Fibroblast of lung (primary cell): ENCODE measurements around the gene IKBKE. TPM values are rescaled to one million over a fixed set of nuclear protein-coding genes. Genes with fewer than 3 reads are reported as not detected.
A peak's percentile ranks its signal among the peaks of the same experiment; 100 is the strongest.

ENCODE experiments used
- DNase-seq, 2 donors: peaks; one replicate each; pipeline versions ENCODE4 v3.0.0 to v3.0.0-alpha.2; 2010; ENCODE audit warnings: low read depth in 2 of 2
- H2AFZ ChIP-seq: 2 replicates; pipeline ENCODE4 v1.5.1; 2012; ENCODE audit warnings: low read length, control low read depth, inconsistent platforms
- H3K27ac ChIP-seq: 2 replicates; pipeline ENCODE4 v1.5.1; 2011; ENCODE audit warnings: low read length, control low read depth; ENCODE audit not compliant: insufficient read depth
- H3K27me3 ChIP-seq: 2 replicates; pipeline ENCODE4 v1.5.1; 2011; ENCODE audit warnings: mild to moderate bottlenecking, low read length; ENCODE audit not compliant: control insufficient read depth, insufficient read depth
- H3K36me3 ChIP-seq: 2 replicates; pipeline ENCODE4 v1.5.1; 2011; ENCODE audit warnings: low read length; ENCODE audit not compliant: control insufficient read depth, insufficient read depth
- H3K4me1 ChIP-seq: 2 replicates; pipeline ENCODE4 v1.5.1; 2011; ENCODE audit warnings: low read length; ENCODE audit not compliant: control insufficient read depth, insufficient read depth; ENCODE audit errors: extremely low read depth
- H3K4me2 ChIP-seq: 2 replicates; pipeline ENCODE4 v1.5.1; 2011; ENCODE audit warnings: low read length, control low read depth; ENCODE audit not compliant: insufficient read depth; ENCODE audit errors: extremely low read depth
- H3K4me3 ChIP-seq, 4 experiments: fragments of 200-600 bp in 1 of 4; sonication (generic) in 1 of 4; replicated peaks in 1 of 4; 2 replicates each; pipeline ENCODE4 v1.5.1; 2011 to 2016; ENCODE audit warnings: low read length in 4 of 4, low read depth in 3 of 4, mild to moderate bottlenecking in 3 of 4, control low read depth in 2 of 4, inconsistent platforms in 1 of 4, mixed read lengths in 1 of 4; ENCODE audit not compliant: insufficient read depth in 1 of 4; ENCODE audit errors: control extremely low read depth in 1 of 4
- H3K79me2 ChIP-seq: 2 replicates; pipeline ENCODE4 v1.5.1; 2012; ENCODE audit warnings: mild to moderate bottlenecking, low read length, inconsistent platforms; ENCODE audit not compliant: control insufficient read depth, insufficient read depth
- H3K9ac ChIP-seq: 2 replicates; pipeline ENCODE4 v1.5.1; 2011; ENCODE audit warnings: mild to moderate bottlenecking, low read length, control low read depth; ENCODE audit not compliant: insufficient read depth
- H3K9me3 ChIP-seq: 2 replicates; pipeline ENCODE4 v1.5.1; 2012; ENCODE audit warnings: low read depth, low read length; ENCODE audit not compliant: control insufficient read depth, insufficient read depth
- H4K20me1 ChIP-seq: 2 replicates; pipeline ENCODE4 v1.5.1; 2011; ENCODE audit warnings: low read length; ENCODE audit not compliant: control insufficient read depth, insufficient read depth; ENCODE audit errors: extremely low read depth
- EZH2 ChIP-seq: IDR thresholded peaks from 2 replicates; pipeline ENCODE4 v1.5.1; 2012; ENCODE audit warnings: low read length, control low read depth, mild to moderate bottlenecking; ENCODE audit errors: missing control alignments
- polyA plus RNA-seq, 2 donors: library from polyadenylated mRNA; depleted of rRNA in 1 of 2; stranded (reverse) in 1 of 2; unstranded in 1 of 2; fragments of >200 nt; gene quantifications; 2 replicates each; pipeline ENCODE4 v1.2.1, GENCODE V29; 2011 to 2012; ENCODE audit warnings: missing spikeins in 1 of 2
- total RNA-seq: library from RNA; depleted of rRNA; stranded (reverse); fragments of >200 nt; gene quantifications from 2 replicates; pipeline ENCODE4 v1.2.1, GENCODE V29; 2014
- TF ChIP-seq, protein P1 (sequence below), 2 donors: IDR thresholded peaks in 1 of 2; conservative IDR thresholded peaks in 1 of 2; 1 replicate in 1 of 2; 2 replicates in 1 of 2; pipeline ENCODE4 v1.5.1; 2011 to 2012; ENCODE audit warnings: low read length in 2 of 2, control low read depth in 1 of 2, inconsistent platforms in 1 of 2, low read depth in 1 of 2, mild to moderate bottlenecking in 1 of 2

IKBKE gene
- total and polyA plus RNA-seq, 2 donors (not counting 1 experiment from before 2014, with no cell fraction given) = 9.6 to 12.4 TPM

- H3K4me3 ChIP-seq = no peak overlapping the region
- H4K20me1 ChIP-seq = no peaks in the 10 kb centered on the region
- H3K27me3 ChIP-seq = no peaks in the 10 kb centered on the region
- H3K79me2 ChIP-seq = no peaks in the 10 kb centered on the region
- DNase-seq = peak; percentile 91 to 92
- TF ChIP-seq, protein P1, sequence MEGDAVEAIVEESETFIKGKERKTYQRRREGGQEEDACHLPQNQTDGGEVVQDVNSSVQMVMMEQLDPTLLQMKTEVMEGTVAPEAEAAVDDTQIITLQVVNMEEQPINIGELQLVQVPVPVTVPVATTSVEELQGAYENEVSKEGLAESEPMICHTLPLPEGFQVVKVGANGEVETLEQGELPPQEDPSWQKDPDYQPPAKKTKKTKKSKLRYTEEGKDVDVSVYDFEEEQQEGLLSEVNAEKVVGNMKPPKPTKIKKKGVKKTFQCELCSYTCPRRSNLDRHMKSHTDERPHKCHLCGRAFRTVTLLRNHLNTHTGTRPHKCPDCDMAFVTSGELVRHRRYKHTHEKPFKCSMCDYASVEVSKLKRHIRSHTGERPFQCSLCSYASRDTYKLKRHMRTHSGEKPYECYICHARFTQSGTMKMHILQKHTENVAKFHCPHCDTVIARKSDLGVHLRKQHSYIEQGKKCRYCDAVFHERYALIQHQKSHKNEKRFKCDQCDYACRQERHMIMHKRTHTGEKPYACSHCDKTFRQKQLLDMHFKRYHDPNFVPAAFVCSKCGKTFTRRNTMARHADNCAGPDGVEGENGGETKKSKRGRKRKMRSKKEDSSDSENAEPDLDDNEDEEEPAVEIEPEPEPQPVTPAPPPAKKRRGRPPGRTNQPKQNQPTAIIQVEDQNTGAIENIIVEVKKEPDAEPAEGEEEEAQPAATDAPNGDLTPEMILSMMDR (conservative IDR thresholded peaks at IDR 0.05 in 1 of 2, IDR thresholded peaks at IDR 0.05 in 1 of 2; ENCODE audit: low read depth in 1 of 2, low read length in 2 of 2) = peak; percentile 18 to 22
- TF ChIP-seq EZH2 = no peak
- peak overlapping the region; percentile 41 for H3K4me2 ChIP-seq
- peak overlapping the region; percentile 58 for H3K27ac ChIP-seq
- peaks cover 14% of the 10 kb centered on the region for H3K4me1 ChIP-seq
- peaks cover 5% of the 10 kb centered on the region for H3K36me3 ChIP-seq
- no peaks in the 10 kb centered on the region for H3K9me3 ChIP-seq
- no peak overlapping the region for H3K9ac ChIP-seq
- H2AFZ ChIP-seq = no peak overlapping the region
These were observed 40.0 kb upstream of the IKBKE start for GRCh38 chr1:206430031-206430983.

GRCh38 chr1:206435445-206435844, 34.8 kb upstream of the IKBKE start:
- Histone ChIP-seq H3K9me3 (no peaks in the 10 kb centered on the region), H4K20me1 (no peaks in the 10 kb centered on the region), H3K9ac (no peak overlapping the region), H3K4me3 (no peak overlapping the region), H3K4me2 (no peak overlapping the region), H3K79me2 (no peaks in the 10 kb centered on the region), H2AFZ (no peak overlapping the region), H3K4me1 (peaks cover 3% of the 10 kb centered on the region), H3K36me3 (peaks cover 1% of the 10 kb centered on the region), H3K27ac (no peak overlapping the region), H3K27me3 (no peaks in the 10 kb centered on the region)
- peak in 1 of 2 donors; percentile 18 for DNase-seq
- TF ChIP-seq EZH2 = no peak
- TF ChIP-seq, protein P1 (conservative IDR thresholded peaks at IDR 0.05 in 1 of 2, IDR thresholded peaks at IDR 0.05 in 1 of 2; ENCODE audit: low read depth in 1 of 2, low read length in 2 of 2) = no peak

DNA sequence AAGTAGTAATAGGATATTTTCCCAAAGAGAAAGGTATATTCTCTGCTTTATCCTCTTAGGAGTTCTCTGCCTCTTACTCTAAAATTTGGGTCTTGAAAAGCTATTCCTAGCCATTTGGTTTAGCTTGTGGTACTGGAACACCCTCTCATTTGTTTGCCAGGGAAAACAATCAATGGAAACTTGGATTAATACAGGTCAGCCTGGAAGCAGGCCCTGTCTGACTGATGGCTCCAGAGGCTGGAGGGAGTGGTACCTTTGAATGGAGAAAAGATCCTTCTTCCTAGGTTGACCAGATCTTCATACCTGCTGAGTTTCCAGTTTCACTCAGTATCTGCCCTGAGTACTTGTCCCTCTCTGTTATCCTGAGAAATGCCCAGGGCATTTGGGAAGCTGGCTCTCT, 31.7 kb upstream of the IKBKE start:
- Histone ChIP-seq H3K9me3 (no peaks in the 10 kb centered on the region), H3K4me1 (peaks cover 2% of the 10 kb centered on the region), H3K27ac (no peak overlapping the region), H4K20me1 (no peaks in the 10 kb centered on the region), H3K36me3 (peaks cover 3% of the 10 kb centered on the region), H3K79me2 (no peaks in the 10 kb centered on the region), H2AFZ (no peak overlapping the region), H3K4me2 (no peak overlapping the region), H3K9ac (no peak overlapping the region), H3K4me3 (no peak overlapping the region), H3K27me3 (no peaks in the 10 kb centered on the region)
- DNase-seq = no peak
- TF ChIP-seq EZH2 = no peak
- TF ChIP-seq, protein P1 (conservative IDR thresholded peaks at IDR 0.05 in 1 of 2, IDR thresholded peaks at IDR 0.05 in 1 of 2; ENCODE audit: low read depth in 1 of 2, low read length in 2 of 2) = no peak
